OCI-M2 (cell line): Measurements from ENCODE around the gene PHLDB1.
A peak's percentile ranks its signal among the peaks of the same experiment; 100 is the strongest.
"Not testable (repeated sequence)": the region's sequence is repeated elsewhere in the genome, so short reads cannot be mapped to it uniquely, and the experiment has no call there.

ENCODE experiments used
- DNase-seq: peaks from one replicate; lab custom pipeline; 2025; ENCODE audit not compliant: unreplicated experiment; lab: John Stamatoyannopoulos, UW

The PHLDB1 gene

DNA sequence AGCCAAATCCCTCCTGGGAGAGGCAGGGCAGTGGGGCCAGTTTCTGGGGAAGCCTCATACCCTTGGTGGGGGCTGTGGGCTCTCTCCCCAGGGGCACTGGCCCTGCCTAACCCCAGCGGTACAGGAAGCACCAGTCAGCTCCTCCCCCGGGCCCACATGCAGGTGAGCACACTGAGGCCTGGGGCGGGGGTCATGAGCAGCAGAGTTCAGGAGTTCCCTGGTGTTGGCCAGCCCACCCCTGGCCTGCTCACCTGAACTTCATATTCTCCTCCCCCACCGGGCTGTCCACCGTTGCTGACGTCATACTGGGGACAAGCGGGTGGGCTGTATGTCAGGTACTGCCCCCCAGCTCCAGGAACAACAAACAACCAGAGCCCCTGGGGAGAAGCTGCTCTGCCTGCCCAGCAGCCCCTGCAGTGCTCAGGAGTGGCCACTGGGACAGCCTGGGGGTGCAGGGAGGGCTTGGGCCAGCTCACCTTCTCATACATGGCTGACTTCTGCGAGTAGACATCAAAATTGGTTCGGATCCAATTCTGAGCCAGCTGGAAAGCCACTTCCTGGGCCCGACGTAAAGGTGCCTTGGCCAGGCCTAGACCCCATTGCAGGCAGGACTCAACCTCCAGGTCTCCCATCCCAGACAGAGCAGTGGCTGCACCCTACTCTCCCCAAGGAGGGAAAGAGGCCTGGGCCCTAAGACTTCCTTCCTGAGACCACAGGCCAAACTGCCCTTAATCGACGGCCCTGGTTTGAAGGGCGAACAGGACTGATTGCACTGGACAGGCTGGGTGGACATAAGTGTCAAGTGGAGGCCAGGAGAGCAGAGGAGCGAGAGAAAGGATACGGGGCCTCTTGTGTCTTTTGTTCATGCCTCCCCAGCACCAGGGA is 51.3 kb downstream of the PHLDB1 start:
- DNase-seq = no peak

DNA sequence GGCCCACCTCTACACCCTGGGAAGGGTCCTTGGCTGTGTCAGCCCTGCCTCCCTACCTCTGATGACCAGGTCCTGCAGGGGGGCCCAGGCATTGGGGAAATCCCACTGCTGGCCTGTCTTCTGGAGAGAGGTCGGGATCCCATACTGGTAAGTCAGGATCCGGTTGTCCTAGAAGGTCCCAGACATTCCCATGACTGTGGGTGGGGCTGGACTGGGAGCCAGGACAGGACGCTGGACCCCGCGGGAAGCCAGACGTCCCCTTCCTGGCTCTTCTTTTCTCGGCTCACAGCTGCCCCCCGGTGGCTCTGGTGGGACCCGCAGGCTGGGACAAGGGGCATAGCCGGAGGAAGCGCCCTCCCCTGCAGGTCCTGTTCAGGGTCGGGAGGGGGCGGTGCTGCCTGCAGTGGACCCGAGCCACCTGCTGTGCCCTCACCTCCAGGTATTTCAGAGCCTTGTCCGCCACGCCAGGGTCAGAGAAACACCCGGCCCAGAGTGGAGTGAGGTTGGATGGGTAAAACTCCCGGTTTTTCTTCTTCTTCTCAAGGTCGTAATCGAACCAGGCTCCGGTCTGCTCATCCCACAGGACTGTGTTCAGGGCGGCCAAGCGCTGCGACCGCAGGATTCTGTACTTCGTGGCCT is 52.0 kb downstream of the PHLDB1 start:
- peak; percentile 8 for DNase-seq

DNA sequence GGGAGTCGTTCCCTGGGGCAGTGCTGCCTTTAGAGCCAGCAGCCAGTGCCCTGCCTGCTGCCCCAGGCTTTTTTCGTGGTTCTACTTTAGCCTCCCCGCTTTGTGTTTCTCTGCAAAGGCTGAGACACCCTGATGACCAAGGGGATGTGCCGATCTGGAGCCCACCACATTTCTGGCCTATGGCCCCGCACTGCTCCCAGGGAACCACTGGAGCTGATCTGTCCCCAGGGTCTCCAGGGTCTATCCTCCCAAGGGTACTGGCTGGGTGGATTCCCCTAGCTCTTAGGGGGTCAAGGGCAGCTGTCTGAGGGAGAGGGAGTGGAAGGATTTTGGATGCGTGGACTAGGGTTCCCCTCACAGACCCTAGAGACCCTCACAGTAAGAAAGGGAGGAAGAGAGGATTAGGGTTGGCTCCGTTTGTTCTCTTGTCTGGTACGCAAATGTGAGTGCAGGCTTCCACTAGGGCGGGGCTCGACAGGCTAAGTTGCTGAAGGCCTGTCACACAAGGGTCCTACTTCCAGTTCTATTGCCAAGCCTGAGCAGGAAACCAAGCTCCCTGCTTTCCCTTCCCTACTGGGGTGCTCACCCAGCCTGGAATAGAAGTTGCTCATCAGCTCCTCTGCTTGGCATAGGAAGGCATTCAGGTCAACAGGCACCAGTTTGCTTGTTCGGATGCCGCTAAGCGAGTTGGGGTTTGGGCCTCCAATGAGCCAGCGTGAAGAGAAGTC is 52.7 kb downstream of the PHLDB1 start:
- DNase-seq = no peak

DNA sequence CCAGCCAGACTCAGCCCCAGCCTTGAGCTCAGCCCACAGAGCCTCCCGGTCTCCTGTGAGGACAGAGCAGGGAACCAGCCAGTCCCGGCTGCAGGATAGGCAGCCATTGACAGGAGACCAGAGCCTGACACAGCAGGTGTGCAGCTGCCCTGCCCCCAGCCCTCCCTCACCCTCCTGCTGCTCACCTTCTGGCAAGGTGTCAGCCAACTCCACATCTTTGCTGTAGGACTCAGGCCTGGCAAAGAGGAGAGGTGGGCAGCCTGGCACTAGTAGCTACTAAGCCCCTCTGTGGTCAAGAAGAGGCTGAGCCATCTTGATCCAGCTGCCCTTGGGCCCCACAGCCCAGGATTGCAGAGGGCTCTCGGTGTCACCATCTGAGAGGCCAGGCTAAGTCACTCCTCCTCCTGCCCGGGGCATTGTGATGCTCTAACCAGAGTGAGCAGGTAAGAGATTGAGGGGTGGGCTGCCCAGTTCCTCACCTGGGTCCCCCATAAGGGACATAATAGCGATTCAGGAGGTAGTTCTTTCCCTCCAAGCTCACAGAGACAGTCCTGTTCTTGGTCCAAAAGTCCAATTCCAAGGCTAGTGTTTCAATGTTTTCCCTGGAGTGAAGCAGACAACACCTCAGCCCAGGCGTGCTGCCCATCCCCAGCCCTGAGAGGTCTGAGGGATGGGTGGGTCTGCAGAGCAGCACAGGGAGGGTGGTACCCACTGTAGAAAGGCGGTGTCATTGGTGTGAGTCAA is 53.4 kb downstream of the PHLDB1 start:
- no peak for DNase-seq

DNA sequence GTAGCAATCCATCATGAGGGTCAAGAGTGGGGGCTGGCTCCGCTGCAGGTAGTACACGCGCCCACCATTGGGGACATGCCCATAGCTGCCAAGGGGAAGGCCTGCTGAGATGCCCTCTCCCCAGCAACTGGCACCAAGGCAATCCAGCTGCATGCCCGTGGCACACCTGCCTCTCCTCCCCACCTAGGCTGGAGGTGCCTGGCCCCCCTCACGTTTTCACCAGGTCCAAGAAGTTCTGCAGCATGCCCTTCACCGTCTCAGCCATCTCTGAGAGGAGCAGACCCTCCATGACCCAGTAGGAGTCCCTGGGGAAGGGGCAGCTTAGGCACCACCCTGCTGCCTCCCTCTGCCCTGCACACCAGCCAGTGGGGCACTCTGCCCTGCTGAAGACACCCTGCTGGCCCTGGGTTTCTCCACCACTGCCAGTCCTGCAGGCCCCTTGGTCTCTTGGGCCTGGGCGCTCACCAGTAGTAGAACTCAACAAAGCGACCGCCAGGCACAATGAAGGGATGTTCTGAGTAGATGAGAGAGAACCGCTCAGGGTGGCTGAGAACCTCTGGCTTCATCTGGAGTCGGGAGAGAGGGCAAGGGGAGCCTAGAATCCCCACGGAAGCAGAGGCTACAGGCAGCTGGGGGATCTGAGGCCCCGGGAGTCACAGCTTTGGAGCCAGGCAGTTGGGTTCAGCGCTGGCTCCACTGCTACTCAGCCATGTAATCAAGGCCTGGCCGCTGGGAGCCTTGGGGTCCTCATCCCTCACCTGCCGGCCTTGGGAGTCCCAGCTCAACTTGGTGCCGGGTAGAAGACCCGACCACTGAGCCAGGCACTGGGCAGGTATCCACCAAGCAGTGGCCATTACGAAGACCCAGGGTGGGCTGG is 54.2 kb downstream of the PHLDB1 start:
- no peak for DNase-seq

DNA sequence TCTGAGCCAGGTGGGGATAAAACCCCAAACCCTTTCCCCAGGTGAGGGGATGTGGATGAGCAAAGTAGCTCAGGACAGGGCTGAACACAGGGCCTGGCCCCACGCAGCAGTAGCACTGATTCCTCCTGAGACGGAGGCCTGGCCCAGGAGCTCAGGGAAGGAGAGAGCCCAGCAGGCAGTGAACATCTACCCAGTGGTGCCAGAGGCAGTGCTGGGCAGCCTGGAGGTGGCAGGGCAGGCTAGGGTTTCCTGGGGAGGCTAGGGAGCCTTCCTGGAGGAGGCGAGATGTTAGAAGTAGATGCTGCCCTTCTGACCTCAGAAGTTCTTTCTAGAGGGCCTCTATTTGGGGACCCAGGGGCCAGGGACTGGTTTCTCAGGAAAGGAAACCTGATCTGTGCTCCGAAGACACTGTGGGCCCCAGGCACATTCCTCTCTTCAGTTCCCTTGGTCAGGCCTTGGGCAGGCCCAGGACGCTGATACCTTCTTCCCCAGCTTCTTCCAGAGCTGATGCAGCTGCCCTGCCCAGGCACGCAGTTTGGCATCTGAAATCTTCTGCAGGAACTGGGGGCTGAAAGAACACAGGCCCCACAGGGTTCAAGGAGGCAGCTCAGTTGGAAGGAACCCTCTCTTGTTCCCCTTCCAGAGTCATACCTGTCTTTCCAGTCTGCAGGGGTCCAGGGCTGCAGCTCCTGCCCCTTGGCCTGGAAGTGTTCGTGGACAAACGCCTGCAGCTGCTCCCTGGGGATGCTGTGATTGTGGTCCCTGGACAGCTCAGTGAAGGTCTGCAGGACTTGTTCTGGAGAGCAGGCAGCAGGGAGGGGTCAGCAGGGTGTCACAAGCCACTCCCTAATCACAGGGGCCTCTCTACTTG is 55.2 kb downstream of the PHLDB1 start:
- no peak for DNase-seq

DNA sequence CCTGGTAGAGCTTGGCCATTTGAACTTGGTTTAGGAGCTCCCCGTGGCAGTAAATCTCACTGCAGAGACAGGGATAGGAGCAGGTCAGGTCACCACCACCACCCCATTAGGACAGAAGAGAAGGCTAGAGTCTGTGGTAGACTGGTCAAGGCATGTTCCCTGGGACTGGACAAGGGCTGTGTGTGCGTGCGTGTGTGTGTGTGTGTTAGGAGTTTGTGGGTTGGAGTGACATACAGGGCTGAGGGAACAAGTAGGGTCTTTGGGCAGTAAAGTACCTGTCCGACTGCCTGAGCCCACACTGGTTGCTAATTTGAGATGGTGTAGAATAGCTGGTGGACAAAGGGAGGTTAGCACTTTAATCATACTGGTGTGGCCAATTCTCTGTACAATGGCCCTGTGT is 56.0 kb downstream of the PHLDB1 start:
- DNase-seq = no peak

DNA sequence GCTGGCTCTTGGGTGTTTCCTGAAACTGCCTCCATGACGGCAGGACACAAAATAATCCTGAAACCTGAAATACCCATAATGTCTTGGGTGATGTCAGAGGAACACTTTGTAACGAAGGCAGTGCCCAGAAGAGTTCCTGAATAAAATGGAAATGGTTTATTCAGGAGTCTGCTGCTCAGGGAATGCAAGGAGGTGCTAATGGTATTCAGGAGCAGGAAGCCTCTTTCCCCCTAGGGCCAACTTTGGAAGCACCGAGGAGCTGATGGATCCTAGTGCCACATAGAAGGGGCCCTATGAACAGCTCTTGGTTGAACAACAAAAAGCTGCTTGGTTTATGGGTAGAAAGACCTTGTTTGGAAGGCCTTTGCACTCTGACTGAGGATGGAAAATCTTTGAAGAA is 56.5 kb downstream of the PHLDB1 start:
- DNase-seq = no peak

DNA sequence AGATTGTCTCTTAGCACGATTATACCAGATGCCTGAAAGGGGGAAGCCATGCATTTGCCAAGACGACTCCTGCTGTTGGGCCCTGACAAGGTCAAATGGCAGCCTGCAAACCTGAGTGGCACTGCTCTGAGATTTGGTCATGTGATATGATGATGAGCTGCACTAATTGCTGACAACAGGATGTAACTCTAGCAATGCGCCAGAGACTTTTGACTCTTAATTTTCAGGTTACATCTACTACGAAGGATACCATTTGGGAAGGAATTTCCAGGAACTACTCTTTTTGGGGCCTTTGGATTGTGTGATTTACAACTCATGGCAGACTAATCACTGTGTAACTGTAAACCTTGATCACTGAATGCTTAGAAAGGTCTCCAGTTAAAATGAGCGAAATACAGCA is 59.0 kb downstream of the PHLDB1 start:
- no peak for DNase-seq

DNA sequence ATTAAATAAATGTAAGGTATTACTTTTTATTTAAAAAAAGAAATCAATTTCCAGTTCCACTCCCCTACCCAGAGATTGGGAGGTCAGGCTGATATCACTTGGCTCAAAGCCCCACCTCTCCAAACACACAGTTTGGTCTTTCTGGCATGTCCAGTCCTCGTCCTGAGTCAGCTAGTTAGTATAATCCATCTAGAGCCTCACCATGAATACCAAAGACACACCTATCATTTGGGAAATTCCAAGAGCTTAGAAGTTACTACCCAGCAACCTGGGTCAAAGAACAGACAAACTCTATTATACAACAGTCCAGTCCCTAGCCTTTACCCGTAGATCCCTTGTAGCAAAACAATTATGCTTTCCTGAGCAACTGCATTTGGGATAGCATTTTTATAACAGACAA is 62.6 kb downstream of the PHLDB1 start:
- no peak for DNase-seq

DNA sequence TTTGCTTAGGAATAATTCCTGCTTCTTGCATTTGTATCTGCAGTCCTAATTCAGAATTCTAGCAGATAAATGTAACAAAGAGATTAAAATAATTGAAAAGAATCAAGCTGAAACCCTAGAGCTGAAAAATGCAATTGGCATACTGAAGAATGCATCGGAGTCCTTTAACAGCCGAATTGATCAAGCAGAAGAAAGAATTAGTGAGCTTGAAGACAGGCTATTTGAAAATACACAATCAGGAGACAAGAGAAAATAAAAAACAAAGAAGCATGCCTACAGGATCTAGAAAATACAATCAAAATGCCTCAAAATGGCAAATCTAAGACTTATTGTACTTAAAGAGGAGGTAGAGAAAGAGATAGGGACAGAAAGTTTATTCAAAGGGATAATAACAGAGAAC is 63.8 kb downstream of the PHLDB1 start:
- no peak for DNase-seq

DNA sequence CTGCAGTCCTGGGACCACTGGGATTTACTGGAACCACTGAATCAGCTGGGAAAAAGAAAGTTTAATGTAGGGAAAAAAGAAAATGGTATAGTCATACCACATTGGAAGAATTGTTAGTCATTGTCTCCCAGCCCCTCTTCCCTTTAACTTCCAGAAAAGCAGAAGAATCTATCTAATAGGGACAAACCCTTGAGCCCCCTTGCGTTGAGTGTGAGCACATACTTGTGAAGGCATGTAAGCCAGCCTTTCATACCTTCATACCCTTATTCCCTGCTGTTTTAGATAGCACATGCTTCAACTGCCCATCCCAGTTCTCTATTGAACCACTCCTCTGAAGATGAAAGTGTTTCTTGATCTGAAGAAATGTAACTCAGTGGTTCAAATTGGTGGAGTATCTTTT is 65.4 kb downstream of the PHLDB1 start:
- DNase-seq = no peak

DNA sequence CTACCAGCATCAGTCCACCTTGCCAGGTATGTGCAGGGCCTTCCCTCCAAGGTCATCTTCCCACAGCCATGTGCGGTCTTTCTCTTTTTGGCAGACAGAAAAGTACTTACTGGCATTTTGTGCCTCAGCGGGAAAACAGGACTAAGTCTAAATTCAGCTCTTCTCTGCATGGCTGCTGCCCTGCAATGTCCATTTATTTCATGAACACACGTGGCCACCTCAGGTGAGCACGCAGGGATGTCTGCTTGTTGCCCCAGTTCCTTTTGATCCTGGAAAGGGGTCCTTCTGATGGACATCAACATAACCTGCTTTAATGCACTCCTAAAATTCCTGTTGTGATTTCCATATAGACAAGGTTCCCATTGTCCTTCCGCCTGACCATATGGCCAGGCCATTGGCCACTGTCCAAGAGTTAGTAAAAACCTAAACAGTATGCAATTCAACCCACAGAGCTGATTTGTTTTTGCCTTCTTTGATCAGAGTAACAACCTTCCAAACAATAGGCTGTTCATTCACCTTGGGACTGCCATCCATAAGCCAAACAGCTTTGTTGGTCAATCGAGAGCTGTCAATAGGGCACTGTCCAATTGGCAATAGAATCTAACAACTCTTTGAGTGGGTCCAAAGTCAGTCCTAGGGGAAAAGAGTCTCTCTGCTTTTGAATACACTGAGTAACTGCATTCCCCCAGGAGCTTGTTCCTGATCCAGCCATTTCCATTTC is 66.1 kb downstream of the PHLDB1 start:
- no peak for DNase-seq

DNA sequence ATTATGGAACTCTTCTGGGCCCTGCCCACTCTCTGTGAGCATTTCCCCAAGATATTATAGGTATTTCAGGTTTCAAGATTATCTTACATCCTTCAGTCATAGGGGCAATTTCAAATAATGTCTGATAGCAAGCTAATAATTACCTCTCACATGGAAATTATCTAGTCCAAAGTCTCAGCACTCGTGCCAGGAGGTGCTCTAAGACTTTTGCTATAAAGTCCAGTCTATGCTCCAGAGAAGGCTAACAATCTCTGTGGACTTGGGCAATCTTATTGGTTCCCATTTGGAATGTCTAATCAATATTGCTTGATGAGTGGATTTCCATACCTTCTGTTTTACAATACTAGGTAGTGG is 66.6 kb downstream of the PHLDB1 start:
- no peak for DNase-seq

DNA sequence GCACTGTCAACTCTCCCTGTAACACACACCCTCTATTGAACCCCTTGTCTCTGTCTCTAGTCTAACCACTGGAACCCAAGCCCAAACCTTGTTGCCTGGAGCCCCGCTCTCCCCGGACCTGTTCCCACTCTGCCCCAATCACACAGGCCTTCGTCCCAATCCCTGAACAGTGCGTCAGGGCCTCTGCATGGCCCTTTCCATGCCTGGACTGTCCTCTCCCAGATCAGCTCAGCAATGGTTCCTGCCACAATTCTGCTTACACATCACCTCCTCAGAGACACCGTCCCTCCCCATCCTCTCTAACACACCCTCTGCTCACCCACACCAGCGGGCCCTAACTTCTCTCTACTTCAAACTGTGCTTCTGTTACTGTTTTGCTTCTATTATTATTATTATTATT is 70.6 kb downstream of the PHLDB1 start:
- DNase-seq = no peak

DNA sequence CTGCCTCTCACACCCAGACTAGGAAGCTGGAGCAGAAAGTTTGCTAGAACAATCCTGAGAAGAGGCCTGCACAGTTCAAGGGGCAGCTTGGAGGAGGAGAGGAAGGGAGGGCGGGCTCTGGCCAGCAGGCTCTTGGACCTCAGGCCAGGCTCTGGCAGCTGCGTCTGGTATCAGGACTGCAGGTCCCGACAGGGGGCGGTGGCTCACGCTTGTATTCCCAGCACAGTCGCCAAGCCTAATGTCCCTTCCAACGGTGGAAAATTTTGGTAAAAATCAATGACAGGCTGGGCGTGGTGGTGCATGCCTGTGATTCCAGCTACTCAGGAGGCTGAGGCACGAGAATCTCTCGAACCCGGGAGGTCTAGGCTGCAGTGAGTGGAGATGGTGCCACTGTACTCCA is 71.5 kb downstream of the PHLDB1 start:
- not testable (repeated sequence) for DNase-seq

DNA sequence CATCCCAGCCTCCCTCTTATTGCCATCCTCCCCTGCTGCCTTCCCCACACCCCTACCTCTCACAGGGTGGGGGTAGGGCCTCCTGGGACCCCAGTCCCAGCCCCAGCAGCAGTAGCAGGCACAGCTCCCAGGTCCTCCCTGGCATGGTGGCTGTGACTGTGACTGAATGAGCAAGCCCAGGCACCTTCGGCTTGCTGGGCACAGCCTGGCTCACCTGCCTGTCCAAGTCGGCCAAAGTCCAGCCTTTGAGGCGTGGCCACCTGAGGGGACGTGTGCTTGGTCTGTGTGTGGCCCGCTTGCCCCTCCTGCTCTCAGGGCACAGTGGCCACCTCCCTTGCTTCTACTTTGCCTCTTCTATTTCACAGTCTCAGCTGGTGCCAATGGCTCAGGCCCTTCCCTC is 72.1 kb downstream of the PHLDB1 start, which contains the start of gene TREH:
Gene TREH, minus strand, starts transcription at position 168 of the 400 bp plus-strand sequence. Its CDS starts 23 bp downstream, at position 145.
- DNase-seq = no peak

DNA sequence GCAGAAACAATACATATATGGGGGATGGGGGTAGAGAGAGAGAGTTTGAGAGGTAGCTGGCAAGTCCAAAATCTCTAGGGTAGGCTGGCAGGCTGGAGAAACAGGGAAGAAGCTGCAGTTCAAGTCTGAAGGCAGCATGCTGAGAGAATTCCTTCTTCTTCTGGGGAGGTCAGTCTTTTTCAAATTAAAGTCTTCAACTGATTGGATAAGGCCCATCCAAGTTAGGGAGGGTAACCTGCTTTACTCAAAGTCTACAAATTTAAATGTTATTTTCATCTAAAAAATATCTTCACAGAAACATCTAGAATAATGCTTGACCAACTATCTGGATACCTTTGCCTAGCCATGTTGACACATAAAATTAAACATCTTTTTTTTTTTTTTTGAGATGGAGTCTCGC is 75.0 kb downstream of the PHLDB1 start:
- DNase-seq = no peak

DNA sequence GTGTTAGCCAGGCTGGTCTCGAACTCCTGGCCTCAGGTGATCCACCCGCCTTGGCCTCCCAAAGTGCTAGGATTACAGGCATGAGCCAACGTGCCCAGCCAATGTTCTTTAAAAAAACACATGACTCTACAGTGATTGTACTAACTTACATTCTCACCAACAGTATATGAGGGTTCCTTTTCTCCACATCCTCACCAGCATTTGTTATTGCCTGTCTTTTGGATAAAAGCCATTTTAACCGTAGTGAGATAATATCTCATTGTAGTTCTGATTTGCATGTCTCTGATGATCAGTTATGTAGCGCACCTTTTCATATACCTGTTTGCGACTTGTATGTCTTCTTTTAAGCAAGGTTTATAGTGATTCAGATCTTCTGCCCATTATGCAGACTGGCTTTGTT is 75.5 kb downstream of the PHLDB1 start:
- DNase-seq = not testable (repeated sequence)
